GM13976 (cell line): Measurements from ENCODE around the gene PLCH2.

Source experiments
- DNase-seq: peaks from one replicate; pipeline ENCODE4 v3.0.0; 2012; ENCODE audit warnings: low spot score
- in situ Hi-C: fragments of 300-500 bp; cut with MboI; formaldehyde crosslinking; loops from one replicate; pipeline ENCODE4 v1.12.0; 2022; ENCODE audit warnings: low sequenced_read_pairs, mixed read lengths, inconsistent platforms; ENCODE audit not compliant: unreplicated experiment
- TF ChIP-seq, protein P1 (sequence below): IDR thresholded peaks from 2 replicates; pipeline ENCODE4 v1.5.1; 2012; ENCODE audit warnings: borderline replicate concordance, mild to moderate bottlenecking; ENCODE audit not compliant: insufficient read depth; ENCODE audit errors: extremely low read depth, missing control alignments, control extremely low read depth

PLCH2 gene, protein sequence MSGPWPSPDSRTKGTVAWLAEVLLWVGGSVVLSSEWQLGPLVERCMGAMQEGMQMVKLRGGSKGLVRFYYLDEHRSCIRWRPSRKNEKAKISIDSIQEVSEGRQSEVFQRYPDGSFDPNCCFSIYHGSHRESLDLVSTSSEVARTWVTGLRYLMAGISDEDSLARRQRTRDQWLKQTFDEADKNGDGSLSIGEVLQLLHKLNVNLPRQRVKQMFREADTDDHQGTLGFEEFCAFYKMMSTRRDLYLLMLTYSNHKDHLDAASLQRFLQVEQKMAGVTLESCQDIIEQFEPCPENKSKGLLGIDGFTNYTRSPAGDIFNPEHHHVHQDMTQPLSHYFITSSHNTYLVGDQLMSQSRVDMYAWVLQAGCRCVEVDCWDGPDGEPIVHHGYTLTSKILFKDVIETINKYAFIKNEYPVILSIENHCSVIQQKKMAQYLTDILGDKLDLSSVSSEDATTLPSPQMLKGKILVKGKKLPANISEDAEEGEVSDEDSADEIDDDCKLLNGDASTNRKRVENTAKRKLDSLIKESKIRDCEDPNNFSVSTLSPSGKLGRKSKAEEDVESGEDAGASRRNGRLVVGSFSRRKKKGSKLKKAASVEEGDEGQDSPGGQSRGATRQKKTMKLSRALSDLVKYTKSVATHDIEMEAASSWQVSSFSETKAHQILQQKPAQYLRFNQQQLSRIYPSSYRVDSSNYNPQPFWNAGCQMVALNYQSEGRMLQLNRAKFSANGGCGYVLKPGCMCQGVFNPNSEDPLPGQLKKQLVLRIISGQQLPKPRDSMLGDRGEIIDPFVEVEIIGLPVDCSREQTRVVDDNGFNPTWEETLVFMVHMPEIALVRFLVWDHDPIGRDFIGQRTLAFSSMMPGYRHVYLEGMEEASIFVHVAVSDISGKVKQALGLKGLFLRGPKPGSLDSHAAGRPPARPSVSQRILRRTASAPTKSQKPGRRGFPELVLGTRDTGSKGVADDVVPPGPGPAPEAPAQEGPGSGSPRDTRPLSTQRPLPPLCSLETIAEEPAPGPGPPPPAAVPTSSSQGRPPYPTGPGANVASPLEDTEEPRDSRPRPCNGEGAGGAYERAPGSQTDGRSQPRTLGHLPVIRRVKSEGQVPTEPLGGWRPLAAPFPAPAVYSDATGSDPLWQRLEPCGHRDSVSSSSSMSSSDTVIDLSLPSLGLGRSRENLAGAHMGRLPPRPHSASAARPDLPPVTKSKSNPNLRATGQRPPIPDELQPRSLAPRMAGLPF (N-terminal part only)

DNA sequence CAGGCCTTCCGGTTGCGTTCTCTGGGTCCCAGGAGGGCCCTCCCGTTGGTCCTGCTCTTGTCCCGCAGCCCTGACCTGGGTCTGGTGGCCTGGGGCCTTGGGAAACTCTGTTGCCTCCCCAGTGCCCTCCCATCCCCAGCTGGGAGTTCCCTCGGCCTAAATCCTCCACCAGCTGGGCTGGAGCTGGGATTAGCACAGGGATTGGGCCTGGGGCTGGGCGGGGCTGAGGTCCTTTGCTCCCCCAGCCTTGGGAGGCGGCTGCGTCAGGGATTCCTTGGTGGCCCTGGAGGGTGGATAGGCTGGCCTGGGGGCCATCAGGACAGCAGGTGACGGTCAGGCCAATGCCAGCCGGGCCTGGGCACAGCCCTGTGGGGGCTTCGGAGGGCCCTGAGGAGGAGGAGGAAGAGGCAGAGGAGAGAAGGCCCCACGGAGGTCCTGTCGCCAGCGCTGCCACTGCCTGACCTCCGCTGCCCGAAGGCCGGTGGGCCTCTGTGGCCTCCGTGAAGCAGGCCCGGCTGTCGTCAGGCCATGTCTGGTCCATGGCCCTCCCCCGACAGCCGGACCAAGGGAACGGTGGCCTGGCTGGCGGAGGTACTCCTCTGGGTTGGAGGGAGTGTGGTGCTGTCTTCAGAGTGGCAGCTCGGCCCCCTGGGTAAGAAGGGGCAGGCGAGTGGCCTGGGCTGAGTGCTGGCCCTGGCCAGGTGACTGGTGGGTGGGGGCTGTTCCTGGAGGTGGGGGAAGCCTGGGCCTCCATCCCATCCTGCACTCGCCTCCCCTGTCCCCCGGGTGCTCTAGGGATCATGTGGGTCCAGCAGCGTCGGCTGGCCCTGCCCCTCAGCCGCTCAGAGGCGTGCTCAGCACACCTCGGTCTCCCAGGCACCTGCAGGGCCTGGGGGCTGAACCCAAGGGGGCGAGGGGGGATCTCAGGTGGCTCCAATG lies at the start of gene PLCH2:
TSS of gene PLCH2 (plus strand) at position 229 of the 939 bp plus-strand sequence. CDS start at position 529, 300 bp downstream.
- in situ Hi-C loops, result no loop called here
- DNase-seq, result no peak
- TF ChIP-seq, protein P1, sequence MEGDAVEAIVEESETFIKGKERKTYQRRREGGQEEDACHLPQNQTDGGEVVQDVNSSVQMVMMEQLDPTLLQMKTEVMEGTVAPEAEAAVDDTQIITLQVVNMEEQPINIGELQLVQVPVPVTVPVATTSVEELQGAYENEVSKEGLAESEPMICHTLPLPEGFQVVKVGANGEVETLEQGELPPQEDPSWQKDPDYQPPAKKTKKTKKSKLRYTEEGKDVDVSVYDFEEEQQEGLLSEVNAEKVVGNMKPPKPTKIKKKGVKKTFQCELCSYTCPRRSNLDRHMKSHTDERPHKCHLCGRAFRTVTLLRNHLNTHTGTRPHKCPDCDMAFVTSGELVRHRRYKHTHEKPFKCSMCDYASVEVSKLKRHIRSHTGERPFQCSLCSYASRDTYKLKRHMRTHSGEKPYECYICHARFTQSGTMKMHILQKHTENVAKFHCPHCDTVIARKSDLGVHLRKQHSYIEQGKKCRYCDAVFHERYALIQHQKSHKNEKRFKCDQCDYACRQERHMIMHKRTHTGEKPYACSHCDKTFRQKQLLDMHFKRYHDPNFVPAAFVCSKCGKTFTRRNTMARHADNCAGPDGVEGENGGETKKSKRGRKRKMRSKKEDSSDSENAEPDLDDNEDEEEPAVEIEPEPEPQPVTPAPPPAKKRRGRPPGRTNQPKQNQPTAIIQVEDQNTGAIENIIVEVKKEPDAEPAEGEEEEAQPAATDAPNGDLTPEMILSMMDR, result no peak

- TF ChIP-seq, protein P1, result no peak
- in situ Hi-C loops, result no loop called here
- no peak for DNase-seq
Observed at GRCh38 chr1:2426540-2426939, 49.5 kb upstream of the PLCH2 start.

GRCh38 chr1:2427051-2427450 lies 49.0 kb upstream of the PLCH2 start:
- no peak for DNase-seq
- in situ Hi-C loops, result no loop called here
- TF ChIP-seq, protein P1, result no peak

- DNase-seq, result no peak
- TF ChIP-seq, protein P1, result no peak
- in situ Hi-C loops, result no loop called here
Observed at GRCh38 chr1:2427976-2428375, 48.1 kb upstream of the PLCH2 start.

GRCh38 chr1:2428490-2428889 lies 47.6 kb upstream of the PLCH2 start:
- TF ChIP-seq, protein P1, result no peak
- in situ Hi-C loops, result no loop called here
- DNase-seq, result no peak
